ENCODE measurements around the gene DYNC2H1.

GRCh38 chr11:103112364-103112763 lies 3.1 kb downstream of the DYNC2H1 start:
- no peak for TF ChIP-seq CTCF (IDR thresholded peaks at IDR 0.05; ENCODE audit: borderline replicate concordance, extremely low read depth, low read length, poor library complexity, severe bottlenecking)
- TF ChIP-seq EZH2 (IDR thresholded peaks at IDR 0.05; ENCODE audit: borderline replicate concordance, low read depth, low read length, severe bottlenecking): no peak
